HG02970 (cell line): ENCODE data around the gene BHMT2.

Experiments
- ATAC-seq: cut with Tn5 transposase; IDR thresholded peaks from one replicate; pipeline ENCODE4 v1.9.1; 2021; ENCODE audit warnings: mild to moderate bottlenecking, moderate library complexity, moderate number of reproducible peaks; ENCODE audit not compliant: unreplicated experiment, low FRiP score

Gene BHMT2

GRCh38 chr5:79111960-79112702, 42.6 kb downstream of the BHMT2 start:
- ATAC-seq, result no peak

GRCh38 chr5:79112703-79113058, 43.1 kb downstream of the BHMT2 start:
- no peak for ATAC-seq

- no peak for ATAC-seq
Measured at GRCh38 chr5:79119486-79119885, 49.9 kb downstream of the BHMT2 start.

GRCh38 chr5:79120221-79120620, 50.7 kb downstream of the BHMT2 start:
- ATAC-seq, result no peak

- no peak for ATAC-seq
Measured at GRCh38 chr5:79122973-79123372, 53.4 kb downstream of the BHMT2 start.

- ATAC-seq, result no peak
Measured at GRCh38 chr5:79124607-79125006, 55.0 kb downstream of the BHMT2 start.

GRCh38 chr5:79130781-79131180, 61.2 kb downstream of the BHMT2 start:
- no peak for ATAC-seq

- ATAC-seq, result no peak
Measured at GRCh38 chr5:79133121-79133656, 63.6 kb downstream of the BHMT2 start.

- ATAC-seq, result no peak
Measured at GRCh38 chr5:79133657-79134451, 64.3 kb downstream of the BHMT2 start.

- ATAC-seq, result no peak
Measured at GRCh38 chr5:79135790-79136553, 66.4 kb downstream of the BHMT2 start.

GRCh38 chr5:79136618-79137017, 67.1 kb downstream of the BHMT2 start:
- ATAC-seq, result no peak
